Peyer's patch (tissue), 4 donors: ENCODE results near the gene ATP2B2.

Experiments used
- POLR2A ChIP-seq, 2 donors: fragments of 450-650 bp; IDR thresholded peaks; one replicate each; pipeline ENCODE4 v1.5.1; 2017; ENCODE audit warnings: antibody characterized with exemption in 2 of 2, mild to moderate bottlenecking in 2 of 2, moderate library complexity in 2 of 2
- TF ChIP-seq, protein P1 (sequence below), 6 experiments: fragments of 450-650 bp in 4 of 6; fragments of 200-600 bp in 2 of 6; sonication (generic) in 1 of 6; IDR thresholded peaks; one replicate each; pipeline ENCODE4 v1.5.1; 2017 to 2019; ENCODE audit warnings: antibody characterized with exemption in 6 of 6, mild to moderate bottlenecking in 3 of 6, moderate library complexity in 1 of 6

DNA sequence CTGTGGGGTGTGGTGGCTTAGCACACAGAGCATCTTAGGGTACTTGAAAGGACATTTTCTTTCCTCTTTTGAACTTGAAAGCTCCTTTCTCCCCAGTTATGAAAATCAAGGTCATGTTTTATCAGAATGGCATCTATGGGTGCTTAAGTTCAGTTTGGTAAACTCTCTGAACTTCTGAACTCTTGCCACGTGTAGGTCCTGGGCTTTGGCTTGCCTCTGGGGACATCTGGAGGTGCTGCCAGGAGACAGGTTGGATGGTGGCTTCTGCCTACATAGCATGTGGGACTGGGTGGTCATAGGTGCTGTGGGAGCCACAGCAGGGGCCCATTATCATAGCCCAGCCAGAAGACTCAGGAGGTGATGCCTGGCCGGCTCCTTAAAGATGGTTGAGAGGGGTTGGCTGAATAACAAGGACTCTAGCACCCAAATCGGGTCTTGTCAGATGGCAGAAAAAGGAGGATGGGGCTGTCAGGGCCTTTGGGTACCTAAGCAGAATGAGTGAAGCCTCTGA is 228.2 kb downstream of the ATP2B2 start:
- TF ChIP-seq, protein P1, sequence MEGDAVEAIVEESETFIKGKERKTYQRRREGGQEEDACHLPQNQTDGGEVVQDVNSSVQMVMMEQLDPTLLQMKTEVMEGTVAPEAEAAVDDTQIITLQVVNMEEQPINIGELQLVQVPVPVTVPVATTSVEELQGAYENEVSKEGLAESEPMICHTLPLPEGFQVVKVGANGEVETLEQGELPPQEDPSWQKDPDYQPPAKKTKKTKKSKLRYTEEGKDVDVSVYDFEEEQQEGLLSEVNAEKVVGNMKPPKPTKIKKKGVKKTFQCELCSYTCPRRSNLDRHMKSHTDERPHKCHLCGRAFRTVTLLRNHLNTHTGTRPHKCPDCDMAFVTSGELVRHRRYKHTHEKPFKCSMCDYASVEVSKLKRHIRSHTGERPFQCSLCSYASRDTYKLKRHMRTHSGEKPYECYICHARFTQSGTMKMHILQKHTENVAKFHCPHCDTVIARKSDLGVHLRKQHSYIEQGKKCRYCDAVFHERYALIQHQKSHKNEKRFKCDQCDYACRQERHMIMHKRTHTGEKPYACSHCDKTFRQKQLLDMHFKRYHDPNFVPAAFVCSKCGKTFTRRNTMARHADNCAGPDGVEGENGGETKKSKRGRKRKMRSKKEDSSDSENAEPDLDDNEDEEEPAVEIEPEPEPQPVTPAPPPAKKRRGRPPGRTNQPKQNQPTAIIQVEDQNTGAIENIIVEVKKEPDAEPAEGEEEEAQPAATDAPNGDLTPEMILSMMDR (IDR thresholded peaks at IDR 0.05) = no peak
- TF ChIP-seq POLR2A (IDR thresholded peaks at IDR 0.05) = no peak
